ENCODE measurements around the gene CISD2.

DNA sequence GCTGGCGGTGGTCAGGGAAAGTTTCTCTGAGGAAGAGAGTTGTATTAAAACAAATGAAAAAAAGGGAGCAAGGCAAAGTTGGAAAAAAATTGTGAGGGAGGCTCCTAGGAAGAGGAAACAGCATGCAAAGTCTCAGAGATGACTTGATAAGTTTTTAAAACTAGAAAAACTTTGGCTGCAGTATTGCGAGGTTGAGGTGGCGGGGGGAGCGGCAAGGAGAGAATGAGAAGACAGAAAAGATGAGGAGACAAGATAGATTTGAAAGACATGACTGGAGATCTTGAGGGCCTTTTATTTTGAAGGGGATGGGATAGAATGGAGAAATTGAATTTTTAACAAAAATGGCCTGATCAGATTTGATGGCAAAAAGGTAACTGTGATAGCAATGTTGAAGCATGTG is 36.7 kb upstream of the CISD2 start:
- TF ChIP-seq, protein P1, sequence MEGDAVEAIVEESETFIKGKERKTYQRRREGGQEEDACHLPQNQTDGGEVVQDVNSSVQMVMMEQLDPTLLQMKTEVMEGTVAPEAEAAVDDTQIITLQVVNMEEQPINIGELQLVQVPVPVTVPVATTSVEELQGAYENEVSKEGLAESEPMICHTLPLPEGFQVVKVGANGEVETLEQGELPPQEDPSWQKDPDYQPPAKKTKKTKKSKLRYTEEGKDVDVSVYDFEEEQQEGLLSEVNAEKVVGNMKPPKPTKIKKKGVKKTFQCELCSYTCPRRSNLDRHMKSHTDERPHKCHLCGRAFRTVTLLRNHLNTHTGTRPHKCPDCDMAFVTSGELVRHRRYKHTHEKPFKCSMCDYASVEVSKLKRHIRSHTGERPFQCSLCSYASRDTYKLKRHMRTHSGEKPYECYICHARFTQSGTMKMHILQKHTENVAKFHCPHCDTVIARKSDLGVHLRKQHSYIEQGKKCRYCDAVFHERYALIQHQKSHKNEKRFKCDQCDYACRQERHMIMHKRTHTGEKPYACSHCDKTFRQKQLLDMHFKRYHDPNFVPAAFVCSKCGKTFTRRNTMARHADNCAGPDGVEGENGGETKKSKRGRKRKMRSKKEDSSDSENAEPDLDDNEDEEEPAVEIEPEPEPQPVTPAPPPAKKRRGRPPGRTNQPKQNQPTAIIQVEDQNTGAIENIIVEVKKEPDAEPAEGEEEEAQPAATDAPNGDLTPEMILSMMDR (IDR thresholded peaks at IDR 0.05) = no peak
- no peak for TF ChIP-seq POLR2A (IDR thresholded peaks at IDR 0.05)

Data from adrenal gland (tissue), 5 donors.